ENCODE results near the gene PHF3.

DNA sequence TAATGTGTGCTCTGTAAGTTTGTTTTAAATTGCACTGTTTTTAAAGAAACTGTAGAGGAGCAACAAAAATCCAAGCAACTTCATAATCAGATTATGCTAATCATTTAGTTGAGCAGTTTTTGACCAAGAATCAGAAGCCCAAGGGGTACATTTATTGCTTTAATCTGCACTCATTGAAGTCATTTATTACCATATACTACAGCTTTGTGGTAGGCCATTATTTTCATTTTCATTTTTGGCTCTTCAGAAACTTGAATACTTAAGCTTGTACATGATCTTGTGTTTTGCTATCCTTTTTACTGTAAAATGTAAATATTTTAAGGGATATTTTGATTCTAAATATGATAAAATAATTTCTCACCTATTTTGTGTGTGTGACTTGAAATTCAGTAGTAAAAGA lies 78.5 kb downstream of the PHF3 start:
- TF ChIP-seq CTCF (IDR thresholded peaks at IDR 0.05) (no peak), EP300 (IDR thresholded peaks at IDR 0.05) (no peak), POLR2A (IDR thresholded peaks at IDR 0.05) (no peak), POLR2AphosphoS5 (IDR thresholded peaks at IDR 0.05) (no peak)

Measured in gastroesophageal sphincter (tissue), 3 donors.